Stimulated activated CD8-positive, alpha-beta memory T cell treated with anti-CD3 and anti-CD28 coated beads, Interleukin-4, amount 100 ng/mL, for 48 hours (primary cell): ENCODE data around the gene KIF26A.
A peak's percentile ranks its signal among the peaks of the same experiment; 100 is the strongest.
"Not testable (repeated sequence)": the region's sequence is repeated elsewhere in the genome, so short reads cannot be mapped to it uniquely, and the experiment has no call there.

Experiments
- DNase-seq: peaks from one replicate; pipeline ENCODE4 v3.0.0-alpha.2; 2020

KIF26A gene

GRCh38 chr14:104225278-104226190 lies 87.1 kb downstream of the KIF26A start:
- DNase-seq, result not testable (repeated sequence)

DNA sequence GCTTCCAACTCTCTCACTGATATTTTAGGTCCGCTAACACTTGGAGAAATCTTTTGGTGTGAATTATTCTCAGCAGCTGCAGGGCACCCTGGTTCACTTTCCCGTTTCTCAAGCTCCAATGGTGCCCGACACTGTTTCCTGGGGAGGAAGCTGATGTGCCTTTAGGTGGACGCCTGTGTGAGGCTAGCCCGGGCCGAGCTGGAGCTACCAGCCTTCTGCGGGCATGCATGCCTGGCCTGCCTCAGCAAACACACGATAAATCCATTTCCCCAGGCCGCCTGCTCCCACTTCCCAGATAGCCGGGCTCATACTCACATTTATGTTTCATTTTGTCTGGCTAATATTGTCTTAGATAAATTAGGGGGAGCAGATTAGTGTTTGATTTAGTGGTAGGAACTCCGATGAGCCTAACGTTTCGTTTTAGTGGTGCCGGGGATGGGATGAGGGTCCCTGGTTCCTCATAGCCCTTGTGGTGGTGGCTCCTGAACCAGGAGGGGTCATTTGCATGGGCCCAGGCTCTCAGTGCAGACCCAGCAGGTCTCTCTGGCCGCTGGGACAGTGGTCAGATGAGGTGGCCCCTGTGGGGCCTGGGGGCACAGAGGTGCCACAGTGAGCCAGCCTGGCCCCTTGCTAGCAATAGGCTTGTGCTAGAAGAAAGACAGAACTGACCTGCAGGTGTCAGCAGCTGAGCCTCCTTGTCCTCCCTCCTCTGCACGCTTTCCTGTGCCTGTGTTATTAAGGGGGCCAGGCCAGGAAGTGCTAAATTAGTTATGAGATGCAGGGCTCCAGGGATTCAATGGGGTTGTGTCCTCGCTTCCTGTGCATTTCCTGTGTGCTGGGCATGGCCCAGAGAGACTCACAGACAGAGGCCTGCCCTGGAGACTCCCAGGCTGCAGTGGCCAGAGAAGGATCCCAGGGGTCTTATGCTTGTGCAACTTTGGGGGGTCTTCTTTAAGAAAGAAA lies 88.3 kb downstream of the KIF26A start:
- DNase-seq, result no peak

DNA sequence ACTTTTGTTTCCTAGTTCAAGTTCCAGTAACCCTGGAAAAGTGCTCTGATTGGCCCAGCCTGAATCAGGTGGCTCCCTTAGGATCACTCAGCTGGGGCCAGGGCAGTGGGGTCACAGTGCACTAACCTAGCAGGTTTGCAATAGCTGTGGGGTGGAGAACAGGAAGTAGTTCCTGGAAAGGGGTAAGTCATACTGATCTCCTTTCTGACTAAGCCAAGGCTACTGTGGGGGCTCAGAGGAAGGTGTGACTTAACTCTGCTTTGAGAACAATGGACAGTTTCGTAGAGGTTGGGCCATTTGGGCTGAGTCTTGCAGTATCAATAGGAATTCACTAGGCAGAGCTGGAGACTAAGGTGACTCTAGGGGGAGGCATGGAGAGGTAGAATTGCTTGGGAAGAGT lies 89.4 kb downstream of the KIF26A start:
- DNase-seq, result peak; percentile 61

GRCh38 chr14:104228221-104228620 lies 89.8 kb downstream of the KIF26A start:
- DNase-seq, result no peak

DNA sequence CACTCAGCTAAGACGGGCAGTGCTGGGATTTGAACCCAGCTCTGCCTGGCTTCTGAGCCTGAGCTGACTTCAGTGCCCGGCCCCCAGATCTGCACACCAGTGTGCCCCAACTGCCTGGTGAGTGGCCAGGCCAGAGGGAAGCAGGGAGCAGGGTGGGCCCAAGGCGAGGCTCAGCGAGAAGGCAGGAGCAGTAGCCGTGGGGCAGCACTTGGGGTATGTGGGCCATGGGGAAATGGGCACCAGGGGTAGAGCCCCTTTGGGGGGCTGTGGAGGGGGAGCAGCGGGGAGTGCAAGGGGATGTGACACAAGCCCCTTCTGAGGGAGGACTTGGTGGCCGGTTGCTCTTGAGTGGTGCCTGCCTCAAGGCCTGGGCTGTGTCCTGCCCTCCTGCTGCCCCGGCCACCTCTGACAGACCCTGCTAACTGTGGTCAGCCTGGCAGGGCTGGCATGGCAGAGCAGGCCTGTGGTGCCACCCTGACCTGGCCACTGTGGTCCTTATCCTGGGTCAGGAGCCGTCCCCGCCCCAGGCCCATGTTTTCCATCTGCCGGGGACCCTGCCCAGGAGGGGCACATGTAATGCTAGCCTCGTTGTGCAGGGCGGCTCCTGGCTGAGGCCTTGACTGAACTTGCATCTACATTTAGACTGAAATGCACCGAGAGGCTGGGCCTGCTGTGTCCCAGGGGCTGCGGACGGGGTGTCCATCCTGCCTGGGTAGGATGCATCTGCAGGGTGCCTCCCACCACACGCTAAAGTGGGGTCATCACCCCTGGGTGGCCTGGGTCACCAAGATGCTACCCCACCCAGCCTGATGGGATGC lies 90.5 kb downstream of the KIF26A start:
- no peak for DNase-seq

GRCh38 chr14:104229534-104230055 lies 91.2 kb downstream of the KIF26A start:
- DNase-seq, result no peak

DNA sequence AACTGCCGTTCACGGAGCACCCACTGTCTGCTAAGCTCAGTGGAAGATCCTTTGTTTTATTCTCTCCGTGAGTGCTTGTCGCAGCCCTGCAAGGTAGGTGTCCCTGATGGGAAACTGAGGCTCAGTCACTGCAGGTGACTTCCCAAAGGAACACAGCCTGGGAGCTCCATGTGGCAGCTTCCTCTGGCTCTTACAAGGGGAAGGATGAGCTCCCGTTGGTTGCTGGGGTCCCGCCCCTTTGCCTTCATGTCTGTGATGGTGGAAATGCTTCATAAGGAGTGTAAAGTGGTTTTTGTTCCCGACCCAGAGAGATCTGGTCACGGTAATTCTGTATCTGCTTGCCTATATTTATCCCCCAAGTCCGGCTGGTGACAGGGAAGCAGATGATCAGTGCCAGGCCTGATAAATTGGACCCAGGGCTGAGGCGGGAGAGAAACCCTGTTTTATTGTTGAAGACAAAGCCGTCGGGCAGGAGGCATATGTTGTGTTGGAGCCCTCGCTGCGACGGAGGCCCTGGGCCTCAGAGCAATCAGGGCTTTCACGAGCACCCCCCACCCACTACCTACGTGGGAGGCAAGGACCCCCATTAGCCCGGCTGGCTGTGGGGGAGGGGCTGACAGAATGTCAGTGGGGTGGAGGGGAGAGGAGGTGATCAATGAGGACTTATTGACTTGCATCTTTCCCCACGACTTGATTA lies 91.9 kb downstream of the KIF26A start:
- DNase-seq, result no peak
